Measurements from ENCODE around the gene PLEKHG4B. TPM values are rescaled to one million over a fixed set of nuclear protein-coding genes. Genes with fewer than 3 reads are reported as not detected.

The PLEKHG4B gene
- polyA plus RNA-seq, 3 donors, result not detected

DNA sequence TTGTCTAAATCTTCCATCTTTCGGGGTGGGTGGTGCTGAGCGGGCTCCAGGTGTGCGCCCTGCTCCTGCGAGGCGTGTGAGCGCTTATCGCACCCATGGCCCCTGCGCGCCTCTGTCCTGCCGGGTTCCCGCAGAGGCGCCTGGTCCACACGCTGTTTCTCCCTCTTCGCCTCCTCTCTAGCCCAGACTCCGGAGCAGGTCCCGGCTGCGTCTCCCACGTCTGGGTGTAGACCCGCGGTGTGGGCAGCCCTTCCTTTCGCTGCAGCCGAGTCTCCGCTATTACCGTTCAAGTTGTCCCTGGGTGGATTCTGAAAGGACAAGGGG lies 40.5 kb upstream of the PLEKHG4B start:
- Histone ChIP-seq H3K4me3 (replicated peaks in 1 of 3; ENCODE audit: low read depth in 2 of 3, low read length in 3 of 3) (no peak overlapping the region), H3K4me2 (replicated peaks; ENCODE audit: extremely low read depth, low read length, poor library complexity, severe bottlenecking) (no peak overlapping the region), H3K4me1 (ENCODE audit: control insufficient read depth in 1 of 2, insufficient read depth in 2 of 2, low read length in 2 of 2) (no peaks in the 10 kb centered on the region), H3K9me3 (replicated peaks in 1 of 2; ENCODE audit: control insufficient read depth in 1 of 2, insufficient read depth in 1 of 2, low read length in 2 of 2) (peaks cover 12 to 18% of the 10 kb centered on the region in 2 donors), H4K20me1 (ENCODE audit: insufficient read depth, low read length) (no peaks in the 10 kb centered on the region), H2AFZ (ENCODE audit: insufficient read depth, low read depth, low read length, poor library complexity, severe bottlenecking) (no peak overlapping the region), H3K36me3 (replicated peaks in 1 of 2; ENCODE audit: control insufficient read depth in 1 of 2, insufficient read depth in 2 of 2, low read length in 2 of 2) (no peaks in the 10 kb centered on the region), H3K9ac (ENCODE audit: insufficient read depth, low read length, poor library complexity, severe bottlenecking) (no peak overlapping the region), H3K27ac (ENCODE audit: low read depth in 1 of 2, low read length in 2 of 2) (no peak overlapping the region), H3K79me2 (ENCODE audit: insufficient read depth, low read length) (no peaks in the 10 kb centered on the region), H3K27me3 (ENCODE audit: control insufficient read depth in 2 of 2, insufficient read depth in 2 of 2, low read length in 2 of 2) (peaks cover 12 to 50% of the 10 kb centered on the region in 2 donors)
- H3K27ac Mint-ChIP-seq, result no peak overlapping the region
- intact Hi-C loops (cut with micrococcal nuclease), result no loop called here
- no peaks in the 10 kb centered on the region for H3K4me1 Mint-ChIP-seq
- peak overlapping the region in 1 of 2 donors; percentile 68 for H3K4me3 Mint-ChIP-seq
- no peak for DNase-seq
- peaks cover 6 to 26% (median 19%) of the 10 kb centered on the region in 7 donors for H3K9me3 Mint-ChIP-seq
- TF ChIP-seq, protein P1, sequence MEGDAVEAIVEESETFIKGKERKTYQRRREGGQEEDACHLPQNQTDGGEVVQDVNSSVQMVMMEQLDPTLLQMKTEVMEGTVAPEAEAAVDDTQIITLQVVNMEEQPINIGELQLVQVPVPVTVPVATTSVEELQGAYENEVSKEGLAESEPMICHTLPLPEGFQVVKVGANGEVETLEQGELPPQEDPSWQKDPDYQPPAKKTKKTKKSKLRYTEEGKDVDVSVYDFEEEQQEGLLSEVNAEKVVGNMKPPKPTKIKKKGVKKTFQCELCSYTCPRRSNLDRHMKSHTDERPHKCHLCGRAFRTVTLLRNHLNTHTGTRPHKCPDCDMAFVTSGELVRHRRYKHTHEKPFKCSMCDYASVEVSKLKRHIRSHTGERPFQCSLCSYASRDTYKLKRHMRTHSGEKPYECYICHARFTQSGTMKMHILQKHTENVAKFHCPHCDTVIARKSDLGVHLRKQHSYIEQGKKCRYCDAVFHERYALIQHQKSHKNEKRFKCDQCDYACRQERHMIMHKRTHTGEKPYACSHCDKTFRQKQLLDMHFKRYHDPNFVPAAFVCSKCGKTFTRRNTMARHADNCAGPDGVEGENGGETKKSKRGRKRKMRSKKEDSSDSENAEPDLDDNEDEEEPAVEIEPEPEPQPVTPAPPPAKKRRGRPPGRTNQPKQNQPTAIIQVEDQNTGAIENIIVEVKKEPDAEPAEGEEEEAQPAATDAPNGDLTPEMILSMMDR (IDR thresholded peaks at IDR 0.05), result no peak
- peaks cover 0 to 2% of the 10 kb centered on the region in 2 donors for H3K36me3 Mint-ChIP-seq
- peaks cover 35 to 54% (median 50%) of the 10 kb centered on the region in 3 donors for H3K27me3 Mint-ChIP-seq (ENCODE audit: low read depth in 3 of 3)
- WGBS (ENCODE audit: insufficient coverage), result 73% methylated on average over 19 of the region's 24 CpGs

DNA sequence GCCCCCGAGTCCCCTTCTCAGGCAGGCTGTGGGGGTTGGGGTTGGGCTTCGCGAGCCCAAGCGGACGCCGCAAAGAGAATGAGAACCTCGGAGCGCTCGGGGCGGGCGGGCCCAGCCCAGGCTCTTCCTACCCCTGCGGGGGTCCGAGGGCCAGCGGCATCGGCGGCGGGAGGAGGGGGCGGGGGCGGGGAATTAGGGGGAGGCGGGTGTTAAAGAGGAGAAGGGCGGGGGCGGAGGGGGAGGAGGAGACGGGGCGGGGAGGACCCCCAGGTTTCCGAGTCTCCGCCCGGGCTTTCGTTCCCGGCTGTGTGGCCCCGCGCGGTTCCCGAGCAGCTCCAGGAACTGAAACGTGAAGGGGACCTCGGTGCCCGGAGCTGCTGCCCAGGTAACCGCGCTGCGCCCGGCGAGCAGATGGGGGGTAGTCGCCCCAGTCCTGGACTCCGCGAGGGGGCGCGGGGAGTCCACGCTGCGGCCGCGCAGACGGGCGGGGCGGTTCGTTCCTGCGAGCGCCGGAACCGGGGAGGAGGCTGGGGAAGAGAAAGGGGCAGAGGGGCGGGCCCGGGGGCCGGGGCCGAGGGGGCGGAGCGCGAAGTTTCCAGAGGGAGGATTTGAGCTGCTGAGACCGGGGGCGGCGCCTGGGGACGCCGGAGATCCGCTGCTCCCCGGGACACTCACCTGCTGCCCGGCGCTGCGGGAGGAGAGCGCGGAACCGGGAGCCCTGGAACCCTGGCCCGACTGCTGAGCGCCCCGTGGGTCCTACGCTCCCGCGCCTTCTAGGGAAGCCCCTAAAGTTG lies 38.4 kb upstream of the PLEKHG4B start:
- Histone ChIP-seq H3K27me3 (ENCODE audit: control insufficient read depth in 2 of 2, insufficient read depth in 2 of 2, low read length in 2 of 2) (peaks cover 12 to 50% of the 10 kb centered on the region in 2 donors), H2AFZ (ENCODE audit: insufficient read depth, low read depth, low read length, poor library complexity, severe bottlenecking) (no peak overlapping the region), H3K4me3 (replicated peaks in 1 of 3; ENCODE audit: low read depth in 2 of 3, low read length in 3 of 3) (peak overlapping the region in 1 of 3 experiments; percentile 39), H3K27ac (ENCODE audit: low read depth in 1 of 2, low read length in 2 of 2) (no peak overlapping the region), H3K4me2 (replicated peaks; ENCODE audit: extremely low read depth, low read length, poor library complexity, severe bottlenecking) (peak overlapping the region; percentile 29), H3K9ac (ENCODE audit: insufficient read depth, low read length, poor library complexity, severe bottlenecking) (no peak overlapping the region), H3K79me2 (ENCODE audit: insufficient read depth, low read length) (no peaks in the 10 kb centered on the region), H3K4me1 (ENCODE audit: control insufficient read depth in 1 of 2, insufficient read depth in 2 of 2, low read length in 2 of 2) (no peaks in the 10 kb centered on the region), H4K20me1 (ENCODE audit: insufficient read depth, low read length) (no peaks in the 10 kb centered on the region), H3K36me3 (replicated peaks in 1 of 2; ENCODE audit: control insufficient read depth in 1 of 2, insufficient read depth in 2 of 2, low read length in 2 of 2) (no peaks in the 10 kb centered on the region), H3K9me3 (replicated peaks in 1 of 2; ENCODE audit: control insufficient read depth in 1 of 2, insufficient read depth in 1 of 2, low read length in 2 of 2) (peaks cover 12 to 18% of the 10 kb centered on the region in 2 donors)
- no peak overlapping the region for H3K27ac Mint-ChIP-seq
- peaks cover 33 to 49% (median 47%) of the 10 kb centered on the region in 3 donors for H3K27me3 Mint-ChIP-seq (ENCODE audit: low read depth in 3 of 3)
- H3K36me3 Mint-ChIP-seq, result peaks cover 0 to 2% of the 10 kb centered on the region in 2 donors
- peak overlapping the region; percentile 39 to 76 for H3K4me3 Mint-ChIP-seq
- H3K9me3 Mint-ChIP-seq, result peaks cover 6 to 26% (median 19%) of the 10 kb centered on the region in 7 donors
- intact Hi-C loops (cut with micrococcal nuclease), result no loop called here
- H3K4me1 Mint-ChIP-seq, result no peaks in the 10 kb centered on the region
- WGBS (ENCODE audit: insufficient coverage), result under 1% methylated on average over 61 of the region's 84 CpGs
- DNase-seq, result no peak
- TF ChIP-seq, protein P1 (IDR thresholded peaks at IDR 0.05), result no peak

All from CD14-positive monocyte (primary cell).